Lung (tissue), 12 donors: Measurements from ENCODE around the gene BRF1. TPM values are rescaled to one million over a fixed set of nuclear protein-coding genes. Genes with fewer than 3 reads are reported as not detected.
"Not testable (repeated sequence)": the region's sequence is repeated elsewhere in the genome, so short reads cannot be mapped to it uniquely, and the experiment has no call there.

ENCODE experiments used
- ATAC-seq: fragments of 200-7000 bp; cut with Tn5 transposase; one replicate; pipeline ENCODE4 v1.9.1; 2020; ENCODE audit warnings: moderate number of reproducible peaks; ENCODE audit not compliant: insufficient read depth, low FRiP score
- DNase-seq, 3 donors: peaks; one replicate each; pipeline ENCODE4 v3.0.0-alpha.2; 2013 to 2017
- H3K27ac ChIP-seq, 2 donors: one replicate each; pipeline ENCODE4 v1.5.1; 2013; ENCODE audit warnings: mild to moderate bottlenecking in 2 of 2, moderate library complexity in 2 of 2, control low read depth in 1 of 2, inconsistent platforms in 1 of 2, low read depth in 1 of 2, low read length in 1 of 2
- H3K27me3 ChIP-seq, 3 donors: one replicate each; pipeline ENCODE4 v1.5.1; 2013; ENCODE audit warnings: low read length in 2 of 3; ENCODE audit not compliant: control insufficient read depth in 3 of 3, insufficient read depth in 3 of 3
- H3K36me3 ChIP-seq, 4 donors: one replicate each; pipeline ENCODE4 v1.5.1; 2013; ENCODE audit warnings: low read length in 4 of 4, mild to moderate bottlenecking in 1 of 4, moderate library complexity in 1 of 4; ENCODE audit not compliant: control insufficient read depth in 4 of 4, insufficient read depth in 4 of 4
- H3K4me1 ChIP-seq, 5 donors: one replicate each; pipeline ENCODE4 v1.5.1; 2013; ENCODE audit warnings: low read length in 5 of 5, mild to moderate bottlenecking in 2 of 5, moderate library complexity in 1 of 5; ENCODE audit not compliant: control insufficient read depth in 5 of 5, insufficient read depth in 5 of 5
- H3K4me3 ChIP-seq: one replicate; pipeline ENCODE4 v1.5.1; 2013; ENCODE audit warnings: mild to moderate bottlenecking, control low read depth, moderate library complexity
- H3K9ac ChIP-seq, 2 donors: one replicate each; pipeline ENCODE4 v1.5.1; 2013; ENCODE audit warnings: low read length in 2 of 2, control low read depth in 1 of 2; ENCODE audit not compliant: insufficient read depth in 1 of 2
- H3K9me3 ChIP-seq, 4 donors: one replicate each; pipeline ENCODE4 v1.5.1; 2013; ENCODE audit warnings: low read length in 3 of 4, mild to moderate bottlenecking in 1 of 4, moderate library complexity in 1 of 4; ENCODE audit not compliant: control insufficient read depth in 4 of 4, insufficient read depth in 3 of 4
- CTCF ChIP-seq: IDR thresholded peaks from 2 replicates; pipeline ENCODE4 v1.5.1; 2012; ENCODE audit warnings: mild to moderate bottlenecking; ENCODE audit errors: control extremely low read depth, extremely low read depth
- WGBS, 2 donors: extraction: QIAGEN DNeasy Blood & Tissue Kit; methylation state at CpG; one replicate each; pipeline ENCODE4 v1.1.7; 2013; 5-methylcytosine and 5-hydroxymethylcytosine counted together
- polyA plus RNA-seq, 2 donors: library from polyadenylated mRNA; stranded (reverse); fragments of 200-250 nt; gene quantifications; one replicate each; pipeline ENCODE4 v1.2.1, GENCODE V29; 2013
- total RNA-seq, 2 donors: library from RNA; depleted of rRNA in 1 of 2; stranded (reverse); fragments of >200 nt in 1 of 2; gene quantifications; one replicate each; pipeline ENCODE4 v1.2.1, GENCODE V29; 2014 to 2021
- donor health status: control.
- donor health status: control.
- donor health status: Bipolar disorder and iron deficiency.
- donor health status: healthy.
- donor health status: DM: yes; HTN: yes; CAD: no.

Gene BRF1
- total and polyA plus RNA-seq, 4 donors, result 14.2 to 55.3 (median 37.2) TPM

GRCh38 chr14:105335735-105336476, 35.1 kb upstream of the BRF1 start:
- no peak overlapping the region for H3K4me3 ChIP-seq
- peaks cover 0 to 2% (median 0%) of the 10 kb centered on the region in 4 donors for H3K36me3 ChIP-seq
- H3K9ac ChIP-seq, result no peak overlapping the region
- peaks cover 0 to 2% (median 0%) of the 10 kb centered on the region in 4 donors for H3K9me3 ChIP-seq
- no peaks in the 10 kb centered on the region for H3K27me3 ChIP-seq
- TF ChIP-seq CTCF, result no peak
- peak overlapping the region in 1 of 2 donors; percentile 36 for H3K27ac ChIP-seq
- DNase-seq (no peak), ATAC-seq (no peak)
- H3K4me1 ChIP-seq, result peaks cover 0 to 32% (median 0%) of the 10 kb centered on the region in 5 donors
- WGBS, 2 donors, result 91 to 96% methylated on average over 33 of the region's 33 CpGs

GRCh38 chr14:105335231-105335542, 34.4 kb upstream of the BRF1 start:
- peak overlapping the region in 1 of 2 donors; percentile 14 for H3K27ac ChIP-seq
- not testable (repeated sequence) for H3K4me3 ChIP-seq, H3K9ac ChIP-seq, H3K36me3 ChIP-seq, H3K9me3 ChIP-seq, DNase-seq, H3K27me3 ChIP-seq, ATAC-seq
- 96 to 99% methylated on average over 21 to 22 of the region's 22 CpGs for WGBS, 2 donors
- peaks cover 0 to 38% (median 0%) of the 10 kb centered on the region in 5 donors for H3K4me1 ChIP-seq

- WGBS, 2 donors, result 92 to 93% methylated on average over 17 of the region's 17 CpGs
- TF ChIP-seq CTCF, result no peak
- no peak overlapping the region for H3K9ac ChIP-seq
- no peak for ATAC-seq
- no peaks in the 10 kb centered on the region for H3K27me3 ChIP-seq
- H3K9me3 ChIP-seq, result peaks cover 0 to 2% (median 0%) of the 10 kb centered on the region in 4 donors
- H3K27ac ChIP-seq, result no peak overlapping the region
- no peak overlapping the region for H3K4me3 ChIP-seq
- peaks cover 0 to 2% (median 0%) of the 10 kb centered on the region in 4 donors for H3K36me3 ChIP-seq
- DNase-seq, result no peak
- H3K4me1 ChIP-seq, result peaks cover 0 to 42% (median 0%) of the 10 kb centered on the region in 5 donors
Measured at GRCh38 chr14:105334383-105335230, 33.8 kb upstream of the BRF1 start.
